ENCODE results near the gene MEF2C.
"Not testable (repeated sequence)": the region's sequence is repeated elsewhere in the genome, so short reads cannot be mapped to it uniquely, and the experiment has no call there.

Gene MEF2C

DNA sequence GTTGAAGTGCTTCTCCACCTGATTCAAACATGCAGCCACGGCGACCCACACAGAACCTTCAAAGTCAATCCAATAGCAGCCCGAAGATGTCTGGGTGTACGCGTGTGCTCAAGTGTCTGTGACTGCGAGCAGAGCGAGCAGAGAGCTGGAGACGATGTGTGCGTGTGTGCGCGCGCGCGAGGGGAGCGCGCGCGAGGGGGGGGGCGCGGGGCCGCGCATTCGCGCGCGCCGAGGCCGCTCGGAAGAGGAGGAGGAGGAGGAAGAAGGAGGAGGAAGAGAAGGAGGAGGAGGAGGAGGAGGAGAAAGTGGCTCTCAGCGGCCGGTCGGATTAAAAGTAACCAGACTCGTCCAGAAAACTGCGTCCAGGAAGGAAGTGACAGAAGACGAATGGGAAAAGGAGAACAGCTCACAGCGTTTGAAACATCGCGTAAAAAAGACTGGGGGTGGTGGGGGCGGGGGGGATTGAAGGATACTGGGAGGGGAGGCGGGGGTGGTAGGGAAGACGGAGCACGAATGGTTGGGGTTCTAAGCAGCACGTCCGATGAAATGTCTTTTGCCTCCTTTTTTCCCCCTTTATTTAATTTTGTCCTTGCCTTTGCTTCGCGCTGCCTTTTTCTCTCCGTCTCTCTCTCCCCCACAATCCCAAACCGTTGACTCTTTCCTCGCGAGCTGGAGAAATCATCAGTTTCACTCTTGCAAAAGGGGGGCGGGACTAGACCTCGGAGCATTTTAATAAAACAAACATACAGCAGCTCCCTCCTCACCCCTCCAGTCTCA, at the start of gene MEF2C:
TSS of gene MEF2C (minus strand) at position 126 of the 777 bp plus-strand sequence. CDS start 59,396 bp downstream, outside the sequence.
- peak; percentile 75 for DNase-seq (ENCODE audit: low spot score)

DNA sequence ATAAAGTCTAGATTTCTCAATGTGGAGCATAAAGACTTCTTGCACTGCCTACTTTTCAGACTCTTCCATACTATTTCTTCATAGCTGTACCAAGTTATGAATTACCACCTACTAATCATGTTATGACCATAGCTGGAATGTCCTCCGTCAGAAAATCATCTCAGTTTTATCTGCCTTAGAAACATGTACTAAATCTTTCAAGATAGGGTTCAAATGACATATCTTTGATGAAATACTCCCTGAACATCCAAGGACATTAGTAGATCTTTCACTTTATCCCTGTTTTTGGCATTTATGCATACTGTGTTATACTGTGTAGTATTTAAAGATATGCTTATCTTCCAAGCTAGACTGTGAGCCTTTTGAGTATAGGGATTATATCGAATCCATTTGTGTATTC, 49.6 kb upstream of the MEF2C start:
- DNase-seq (ENCODE audit: low spot score): no peak

DNA sequence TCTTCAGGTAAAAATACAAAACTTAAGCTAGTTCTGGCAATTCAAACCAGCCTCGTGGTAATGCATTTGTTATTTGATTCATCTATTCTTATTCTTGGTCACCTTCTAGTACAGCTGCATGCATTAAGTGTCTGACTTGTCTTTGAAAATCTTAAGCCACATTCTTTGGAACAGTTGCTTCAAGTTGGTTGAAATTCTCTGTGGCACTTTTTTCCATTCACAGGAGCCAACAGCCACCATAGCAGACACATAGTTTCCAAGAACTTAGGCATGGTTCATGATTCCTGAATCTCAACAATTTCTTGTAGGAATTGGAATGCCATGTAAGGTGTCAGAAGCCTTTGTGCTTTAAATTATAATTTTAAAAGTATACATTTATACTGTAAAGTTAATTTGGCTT, 47.4 kb upstream of the MEF2C start:
- DNase-seq (ENCODE audit: low spot score): no peak

DNA sequence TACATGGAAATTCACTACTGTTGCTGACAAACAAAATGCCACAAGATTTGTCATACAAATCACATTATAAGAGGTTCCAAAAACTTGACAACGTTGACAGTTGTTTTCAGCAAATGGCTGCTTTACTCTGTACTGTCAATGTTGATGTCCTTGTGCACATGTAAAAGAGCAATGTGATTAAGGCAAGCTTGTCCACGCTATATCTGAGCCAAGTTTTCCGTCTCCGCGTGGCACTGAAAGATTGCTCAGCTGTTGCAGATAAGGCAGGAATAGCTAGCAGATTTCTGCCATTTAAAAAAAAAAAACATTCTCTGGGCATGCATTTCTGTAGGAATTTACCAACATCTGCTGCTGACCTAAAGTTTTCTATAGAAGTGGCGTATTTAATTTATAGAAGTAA, 46.4 kb upstream of the MEF2C start:
- DNase-seq (ENCODE audit: low spot score): no peak

DNA sequence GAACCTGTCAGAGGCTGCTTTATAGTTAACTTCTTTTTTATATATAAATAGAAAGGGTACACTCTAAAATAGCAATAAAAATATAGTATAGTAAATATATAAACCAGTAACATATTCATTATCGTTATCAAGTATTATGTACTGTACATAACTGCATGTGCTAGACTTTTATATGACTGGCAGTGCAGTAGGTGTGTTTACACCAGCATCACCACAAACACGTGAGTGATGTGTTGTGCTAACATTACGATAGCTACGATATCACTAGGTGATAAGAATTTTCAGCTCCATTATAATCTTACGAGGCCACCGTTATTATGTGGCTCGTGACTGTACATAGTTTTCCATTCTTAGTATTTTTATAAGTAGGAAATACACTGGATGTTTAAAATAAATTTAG, 43.8 kb upstream of the MEF2C start:
- no peak for DNase-seq (ENCODE audit: low spot score)

DNA sequence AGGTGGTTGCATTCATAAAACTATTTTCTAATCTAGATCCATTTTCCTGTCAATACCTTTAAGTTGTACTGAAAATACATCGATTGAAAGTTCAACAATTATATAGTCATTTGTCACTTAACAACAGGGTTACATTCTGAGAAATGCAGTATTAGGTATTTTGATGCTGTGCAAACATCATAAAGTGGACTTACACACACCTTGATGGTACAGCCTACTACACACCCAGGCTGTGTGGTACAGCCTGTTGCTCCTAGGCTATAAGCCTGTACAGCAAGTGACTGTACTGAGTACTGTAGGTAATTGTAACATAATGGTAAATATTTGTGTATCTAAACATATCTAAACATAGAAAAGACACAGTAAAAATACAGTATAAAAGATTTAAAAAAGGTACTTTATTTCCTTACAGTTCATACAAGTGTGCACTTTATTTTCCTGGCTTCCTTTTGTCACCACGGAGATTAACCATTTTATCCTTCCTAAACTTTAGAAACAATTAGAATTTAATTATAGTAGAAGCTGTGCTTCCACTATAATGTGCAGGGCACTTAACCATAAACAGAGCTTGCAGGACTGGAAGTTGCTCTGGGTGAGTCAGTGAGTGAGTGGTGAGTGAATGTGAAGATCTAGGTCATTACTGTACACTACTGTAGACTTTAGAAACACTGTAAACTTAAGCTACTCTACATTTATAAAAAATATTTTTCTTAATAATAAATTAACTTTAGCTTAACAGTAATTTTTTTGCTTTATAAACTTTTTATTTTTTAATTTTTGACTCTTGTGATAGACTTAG, 42.9 kb upstream of the MEF2C start:
- no peak for DNase-seq (ENCODE audit: low spot score)

DNA sequence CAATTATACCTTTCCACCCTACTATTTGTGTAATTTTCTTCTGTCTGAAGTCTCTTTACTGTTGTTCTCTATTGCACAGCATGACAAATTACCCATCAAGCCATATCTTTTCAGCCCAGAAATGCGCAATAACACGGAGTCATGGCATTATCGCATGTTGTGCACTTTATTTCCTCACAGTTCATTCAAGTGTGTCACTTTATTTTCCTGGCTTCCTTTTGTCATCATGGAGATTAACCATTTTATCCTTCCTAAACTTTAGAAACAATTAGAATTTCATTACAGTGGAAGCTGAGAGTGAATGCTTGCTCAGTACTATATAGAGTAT, 41.3 kb upstream of the MEF2C start:
- no peak for DNase-seq (ENCODE audit: low spot score)

DNA sequence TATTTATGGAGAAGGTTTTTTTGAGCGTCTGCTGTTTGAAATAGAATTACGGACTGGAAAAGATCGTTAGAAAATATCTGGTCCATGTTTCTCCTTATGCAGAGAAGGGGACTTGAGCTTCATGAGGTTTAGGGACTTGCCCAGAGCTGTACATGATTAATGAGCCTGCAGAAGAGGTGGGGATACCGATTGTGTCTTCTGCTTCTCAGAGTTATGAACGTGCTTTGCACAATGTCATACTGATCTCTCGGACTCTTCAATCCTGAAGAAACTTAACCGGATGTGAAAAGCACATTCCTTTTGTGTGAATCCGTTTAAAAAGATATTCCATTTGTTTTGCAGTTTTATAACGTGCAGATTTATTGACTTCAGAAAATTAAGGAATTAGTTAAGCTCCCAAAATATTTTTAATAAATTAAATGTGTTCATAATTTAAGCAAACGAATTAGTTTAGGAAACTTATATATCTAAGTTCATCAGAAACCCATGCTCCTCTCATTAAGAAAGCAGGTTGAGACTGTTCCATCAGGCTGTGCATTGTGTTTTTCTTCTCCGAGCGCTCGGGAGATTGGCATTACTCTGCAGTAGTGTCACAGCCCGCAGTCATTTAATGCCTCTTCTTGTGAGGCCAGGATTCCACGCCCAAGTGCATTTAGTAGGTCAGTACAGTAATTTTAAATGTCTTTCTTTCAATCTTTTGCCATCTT, 40.8 kb upstream of the MEF2C start:
- DNase-seq (ENCODE audit: low spot score): no peak

DNA sequence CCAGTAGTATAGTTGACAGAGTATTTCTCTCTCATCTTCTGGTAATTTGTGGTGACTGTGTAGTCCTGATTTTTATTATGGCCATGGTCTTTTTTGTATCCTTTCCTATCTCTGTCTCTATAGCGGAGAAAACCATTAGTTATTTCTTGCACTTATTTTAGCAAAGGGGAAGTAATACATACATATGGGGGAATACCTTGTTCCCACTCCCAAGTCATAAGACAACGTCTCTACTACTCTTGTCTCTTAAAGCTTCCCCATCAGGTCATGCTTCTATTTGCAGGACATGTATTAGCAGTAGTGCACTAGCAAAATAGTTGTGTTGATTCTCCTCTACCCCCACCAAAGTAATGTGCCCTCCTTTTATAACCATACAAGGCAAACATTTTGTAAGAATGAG, 29.8 kb upstream of the MEF2C start:
- not testable (repeated sequence) for DNase-seq (ENCODE audit: low spot score)

DNA sequence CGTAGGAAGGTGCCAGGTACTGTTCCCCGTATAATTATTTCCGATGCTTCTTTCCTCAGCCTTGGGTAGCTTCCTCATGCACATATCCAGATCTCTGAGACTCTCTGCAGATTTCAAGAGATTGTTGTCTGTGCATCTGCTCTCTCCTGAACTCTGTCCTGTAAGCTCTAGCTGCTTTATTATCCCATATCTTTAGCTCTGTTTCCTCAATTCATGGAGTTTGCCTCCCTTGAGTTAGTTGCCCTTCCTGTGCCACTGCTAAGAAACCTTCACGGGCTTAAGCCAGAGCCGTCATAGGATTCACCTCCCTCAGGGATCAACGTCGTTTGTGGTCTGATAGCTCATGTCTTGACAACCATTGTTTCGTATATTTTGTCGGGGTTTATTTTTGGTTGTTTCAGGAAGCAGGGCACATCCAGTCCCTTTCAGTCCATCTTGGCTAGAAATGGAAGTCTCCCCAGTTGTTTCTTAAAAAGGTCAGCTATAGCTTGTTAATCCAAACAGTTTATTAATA, 28.1 kb upstream of the MEF2C start:
- DNase-seq (ENCODE audit: low spot score): not testable (repeated sequence)

DNA sequence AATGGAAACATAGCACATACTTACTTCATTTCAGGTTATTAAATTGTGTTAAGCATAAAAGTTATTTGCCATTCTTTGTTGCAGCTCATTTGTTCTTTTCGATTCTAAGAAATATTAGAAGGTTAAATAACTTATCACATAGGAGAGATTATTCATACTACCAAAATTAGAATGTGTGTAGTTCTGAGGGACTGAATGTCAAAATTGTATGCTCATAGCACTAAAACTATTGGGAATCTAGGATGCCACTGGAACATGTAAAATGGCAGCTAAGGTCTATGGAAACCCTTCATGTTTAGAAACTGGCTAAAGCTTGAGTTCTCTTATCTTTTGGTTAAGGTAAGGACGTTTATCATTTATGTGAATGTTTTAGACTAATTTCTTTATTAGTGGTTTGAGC, 21.5 kb upstream of the MEF2C start:
- not testable (repeated sequence) for DNase-seq (ENCODE audit: low spot score)

DNA sequence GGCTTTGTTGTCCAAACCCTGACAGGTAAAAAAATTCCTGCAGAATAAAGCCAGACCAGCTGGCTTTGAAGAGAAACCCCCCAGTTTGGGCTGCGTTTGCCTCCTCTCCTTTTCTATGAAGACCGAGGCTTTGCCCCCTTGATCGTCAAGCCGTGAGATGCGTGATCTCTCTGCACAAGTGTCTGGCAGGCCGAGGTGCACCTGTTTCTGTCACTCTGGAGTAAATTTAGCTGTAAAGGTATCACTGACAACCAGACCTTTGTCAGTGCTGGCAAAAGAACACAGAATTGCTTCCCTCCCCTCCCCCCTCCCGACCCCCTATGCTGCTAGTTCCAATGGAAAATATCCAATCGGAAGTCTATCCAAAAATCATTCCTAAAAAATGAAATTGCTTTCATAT, 21.0 kb upstream of the MEF2C start:
- DNase-seq (ENCODE audit: low spot score): not testable (repeated sequence)

DNA sequence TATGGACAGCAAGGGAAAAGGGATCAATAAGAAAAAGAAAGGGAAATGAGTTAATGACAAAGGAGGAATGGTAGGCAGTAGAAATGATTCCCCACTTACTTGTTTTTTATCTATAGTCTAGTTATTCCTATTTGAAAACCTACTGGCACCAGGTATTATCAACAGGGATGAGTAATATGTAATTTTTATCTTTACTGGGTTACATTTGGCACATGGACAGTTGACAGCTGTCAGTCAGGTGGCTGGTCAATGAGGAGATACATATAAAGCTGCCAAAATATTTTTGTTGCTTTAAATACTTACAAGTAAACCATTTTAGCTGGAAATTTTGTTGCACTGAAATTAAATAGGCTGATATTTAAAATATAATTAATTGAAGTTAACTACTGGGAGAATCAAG, 18.1 kb upstream of the MEF2C start:
- DNase-seq (ENCODE audit: low spot score): not testable (repeated sequence)

DNA sequence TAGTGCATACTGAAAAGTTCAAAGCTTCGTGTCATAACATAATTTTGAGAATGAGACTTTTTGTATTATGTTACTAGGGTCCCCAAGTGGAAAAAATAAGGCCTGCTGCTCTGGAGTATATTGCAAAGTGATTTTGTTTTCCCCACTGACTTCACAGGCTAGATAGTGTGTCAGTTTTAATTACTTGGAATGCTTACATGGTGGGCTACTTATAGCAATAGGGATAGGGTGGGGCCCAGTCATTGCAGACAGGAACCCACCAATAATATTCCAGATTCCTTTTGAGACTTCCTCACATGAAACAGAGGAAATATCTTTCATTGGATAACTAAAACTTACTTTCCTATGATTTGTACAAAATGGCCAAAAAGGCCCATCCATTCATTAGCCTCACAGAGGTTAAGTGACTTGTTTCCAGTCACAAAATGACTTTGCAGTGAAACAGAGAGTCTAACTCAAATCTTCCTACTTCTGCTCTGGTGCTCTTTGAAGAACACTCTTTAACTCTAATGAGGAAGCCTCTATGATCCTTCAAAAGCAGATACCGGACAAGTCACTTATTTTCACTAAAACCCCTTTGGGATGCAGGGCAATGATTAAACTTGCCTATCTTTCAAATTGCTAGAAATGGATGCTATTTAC, 16.2 kb upstream of the MEF2C start:
- no peak for DNase-seq (ENCODE audit: low spot score)

DNA sequence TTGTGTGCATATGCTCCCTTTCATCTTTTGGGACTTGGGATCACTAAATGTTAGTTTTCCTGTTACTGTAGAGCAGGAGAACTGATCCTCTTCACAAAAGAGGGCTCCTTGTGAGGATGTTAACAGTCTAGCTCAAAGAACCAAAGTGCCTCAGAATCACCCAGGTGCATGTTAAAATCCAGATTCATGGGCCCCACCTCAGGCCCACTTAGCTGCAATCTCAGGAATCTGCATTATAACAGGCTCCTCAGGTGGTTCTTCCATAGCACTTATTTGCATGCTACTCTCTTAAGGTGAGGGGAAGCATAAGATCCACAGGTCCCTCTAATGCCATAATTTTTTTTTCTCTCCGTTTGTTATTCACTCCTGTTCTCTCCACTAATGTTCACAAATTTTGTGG, 14.8 kb upstream of the MEF2C start:
- no peak for DNase-seq (ENCODE audit: low spot score)

DNA sequence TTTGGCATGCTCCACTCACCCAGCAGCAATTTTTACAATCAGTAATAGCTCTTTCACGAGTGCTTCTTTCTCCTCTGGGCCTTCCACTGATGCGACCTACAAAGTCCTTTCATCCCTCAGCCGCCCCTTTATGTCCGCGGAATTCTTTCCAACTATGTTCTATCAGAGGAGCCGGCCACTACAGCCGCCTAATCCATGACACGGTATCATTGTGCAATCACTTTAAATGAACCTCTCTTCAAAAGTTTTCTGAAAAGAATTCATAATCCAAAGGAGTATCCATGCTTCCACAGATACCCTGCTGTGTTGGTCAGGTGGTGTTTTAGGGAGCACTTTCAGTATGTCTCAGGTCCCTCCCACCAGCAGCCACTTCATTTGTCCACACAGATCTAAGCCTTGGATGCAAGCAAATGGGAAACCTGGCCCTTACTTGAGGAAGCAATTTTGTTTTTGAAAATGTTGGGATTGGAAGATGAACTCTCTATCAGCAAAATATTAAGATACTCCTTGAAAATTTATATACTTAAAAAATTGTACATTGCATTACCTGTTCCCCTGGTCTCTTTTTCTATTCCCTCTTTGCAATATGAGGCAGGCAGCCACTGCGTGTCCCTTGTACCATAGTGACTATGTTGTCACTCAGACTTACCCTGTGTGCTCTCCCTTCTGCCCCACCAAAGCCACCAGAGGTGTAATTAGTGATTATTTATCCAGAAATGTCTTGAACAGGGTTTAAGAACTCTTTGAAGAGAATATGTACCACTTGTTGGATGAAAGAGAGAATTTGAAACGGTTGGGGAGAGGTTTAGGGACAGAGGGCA, 12.9 kb upstream of the MEF2C start:
- no peak for DNase-seq (ENCODE audit: low spot score)

DNA sequence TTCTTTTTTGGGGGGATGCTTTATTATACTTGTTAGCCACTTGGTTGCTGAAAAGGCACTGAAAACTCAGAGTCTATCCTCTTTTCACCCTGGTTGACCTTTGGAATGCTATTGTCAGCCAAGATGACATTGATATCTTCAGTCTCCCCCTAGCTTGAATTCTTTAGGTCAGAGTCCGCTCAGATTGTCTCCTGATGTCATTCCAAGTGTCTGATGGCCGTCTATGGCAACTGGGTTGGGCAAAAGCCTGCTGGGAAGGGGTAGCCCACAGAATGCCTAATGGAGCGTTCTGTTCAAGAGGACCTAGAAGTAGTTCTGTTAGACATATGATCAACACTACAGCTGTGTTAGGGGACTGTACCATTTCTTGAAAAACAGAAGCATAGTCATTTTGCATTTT, 9.7 kb upstream of the MEF2C start:
- DNase-seq (ENCODE audit: low spot score): no peak

DNA sequence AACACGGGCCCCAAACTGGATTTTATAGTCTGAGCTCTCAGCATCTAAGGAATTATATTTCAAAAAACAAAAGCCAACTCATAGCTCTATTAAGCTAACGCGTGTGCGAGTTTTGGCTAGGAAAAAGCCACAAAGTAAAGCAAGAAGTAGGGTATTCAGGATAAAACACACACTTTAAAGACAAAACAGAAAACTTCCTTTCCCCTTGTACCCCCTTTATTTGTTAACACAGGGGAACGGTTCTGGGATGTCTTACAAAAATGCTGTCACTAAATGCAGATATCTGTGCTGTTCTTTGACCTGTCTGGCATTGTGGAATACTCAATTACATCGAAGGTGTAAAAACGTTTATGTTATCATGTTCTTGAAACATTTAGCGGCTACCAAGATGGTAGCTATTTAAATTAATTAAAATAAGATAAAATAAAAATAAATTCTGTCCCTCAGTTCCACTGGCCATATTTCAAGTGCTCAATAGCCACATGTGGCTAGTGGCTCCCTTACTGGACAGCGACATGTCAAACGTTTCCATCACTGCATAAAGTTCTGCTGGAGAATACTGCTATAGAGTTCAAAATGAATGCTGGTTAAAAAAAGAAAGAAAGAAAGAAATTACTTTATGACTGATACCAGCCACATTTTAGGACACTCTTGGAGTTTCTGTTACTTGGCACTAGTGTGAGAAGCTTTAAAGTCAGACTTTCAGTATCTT, 7.2 kb upstream of the MEF2C start:
- DNase-seq (ENCODE audit: low spot score): no peak

DNA sequence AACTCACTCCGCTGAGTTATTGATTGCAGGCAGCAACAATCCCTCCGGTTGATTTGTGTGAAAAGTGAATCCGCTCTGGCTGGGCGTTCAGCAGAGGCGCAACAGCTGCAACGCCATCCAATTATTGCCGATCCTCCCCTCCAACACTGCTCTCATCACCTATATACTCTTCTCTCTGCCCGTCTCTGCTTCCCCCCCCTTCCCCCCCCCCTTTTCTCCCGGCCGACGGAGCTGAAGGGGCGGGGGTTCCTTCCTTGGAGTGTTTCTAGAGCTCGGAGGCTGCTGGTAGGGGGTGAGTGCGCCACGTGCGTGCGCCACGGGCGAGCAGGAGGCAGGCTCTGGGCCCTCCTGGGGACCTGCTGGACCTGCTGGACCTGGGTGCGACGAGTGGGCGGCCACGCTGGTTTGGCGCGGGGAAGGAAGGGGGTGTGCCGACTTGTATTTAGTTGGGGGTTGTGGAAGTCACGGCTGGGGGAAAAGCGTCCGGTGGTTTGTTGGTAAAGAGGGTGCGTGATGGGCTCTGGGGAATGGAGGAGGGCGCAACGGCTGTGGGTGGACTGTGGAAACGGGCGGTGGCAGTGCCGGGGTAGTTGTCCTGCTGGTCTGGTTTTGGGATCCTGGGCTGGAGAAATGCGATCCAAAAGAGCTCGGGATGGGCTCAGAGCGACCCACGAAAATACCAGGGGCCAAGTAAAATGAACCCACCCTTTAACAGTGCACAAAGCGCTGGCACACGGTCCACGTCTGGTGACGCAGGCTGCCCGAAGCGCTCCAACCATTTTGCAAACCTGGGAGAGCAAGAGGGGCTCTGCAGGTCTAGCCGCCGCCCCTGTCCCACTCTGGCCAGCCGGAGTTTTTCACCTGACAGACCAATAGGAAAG, 6.4 kb upstream of the MEF2C start:
- DNase-seq (ENCODE audit: low spot score): no peak

DNA sequence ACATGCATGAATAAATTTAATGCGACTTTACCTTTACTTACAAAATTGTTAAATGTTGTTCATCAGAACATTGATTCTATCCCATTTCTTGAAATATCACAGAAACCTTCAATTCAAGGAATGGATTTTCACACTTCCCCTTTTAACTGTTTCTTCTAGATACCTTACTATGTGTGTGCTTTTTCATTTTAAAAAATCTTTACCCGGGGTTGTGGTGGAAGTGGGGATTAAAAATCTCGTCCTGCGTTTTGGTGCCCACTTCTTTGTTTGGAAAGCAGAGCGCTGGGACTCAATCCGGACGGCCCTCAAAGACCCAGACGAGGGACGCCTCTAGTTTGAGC, 5.8 kb upstream of the MEF2C start:
- DNase-seq (ENCODE audit: low spot score): no peak
